Karpas-422 (cell line): ENCODE data around the gene RHEB. TPM values are rescaled to one million over a fixed set of nuclear protein-coding genes. Genes with fewer than 3 reads are reported as not detected.

Experiments used
- DNase-seq: peaks from one replicate; pipeline ENCODE4 v3.0.0-alpha.2; 2015
- H2AFZ ChIP-seq: fragments of 200-600 bp; sonication (generic); 2 replicates; pipeline ENCODE4 v1.6.1; 2014; ENCODE audit warnings: antibody characterized with exemption, low read length, mixed read lengths
- H3K27ac ChIP-seq: fragments of 200-600 bp; sonication (generic); 2 replicates; pipeline ENCODE4 v1.5.1; 2014; ENCODE audit warnings: mild to moderate bottlenecking, low read length, moderate library complexity
- H3K27me3 ChIP-seq: fragments of 200-600 bp; sonication (generic); 2 replicates; pipeline ENCODE4 v1.6.1; 2014; ENCODE audit warnings: low read length, mixed read lengths
- H3K36me3 ChIP-seq: fragments of 200-600 bp; sonication (generic); 2 replicates; pipeline ENCODE4 v1.6.1; 2014; ENCODE audit warnings: low read length, mixed read lengths; ENCODE audit not compliant: insufficient read depth
- H3K4me1 ChIP-seq: fragments of 200-600 bp; sonication (generic); 2 replicates; pipeline ENCODE4 v1.6.1; 2014; ENCODE audit warnings: mild to moderate bottlenecking, low read length, mixed read lengths
- H3K4me2 ChIP-seq: fragments of 200-600 bp; sonication (generic); 2 replicates; pipeline ENCODE4 v1.6.1; 2014; ENCODE audit warnings: low read length, low read depth, mild to moderate bottlenecking; ENCODE audit not compliant: poor library complexity, severe bottlenecking
- H3K4me3 ChIP-seq: fragments of 200-600 bp; sonication (generic); 2 replicates; pipeline ENCODE4 v1.5.1; 2014; ENCODE audit warnings: mild to moderate bottlenecking, antibody characterized with exemption, low read length, mixed read lengths
- H3K79me2 ChIP-seq: fragments of 200-600 bp; sonication (generic); 2 replicates; pipeline ENCODE4 v1.6.1; 2014; ENCODE audit warnings: mild to moderate bottlenecking, low read length, mixed read lengths
- H3K9ac ChIP-seq: fragments of 200-600 bp; sonication (generic); 2 replicates; pipeline ENCODE4 v1.6.0; 2014; ENCODE audit warnings: low read length
- H3K9me2 ChIP-seq: fragments of 200-600 bp; sonication (generic), shearing (Covaris generic); replicated peaks from 2 replicates; pipeline ENCODE4 v1.6.0; 2014; ENCODE audit warnings: mild to moderate bottlenecking, low read length, moderate library complexity; ENCODE audit not compliant: insufficient read depth
- H3K9me3 ChIP-seq: fragments of 300-700, 200-600 bp; sonication (generic); 2 replicates; pipeline ENCODE4 v1.6.1; 2014; ENCODE audit warnings: low read length, mixed read lengths
- H4K20me1 ChIP-seq: fragments of 200-600 bp; sonication (generic); 2 replicates; pipeline ENCODE4 v1.6.1; 2014; ENCODE audit warnings: mild to moderate bottlenecking, antibody characterized with exemption, low read length, low read depth; ENCODE audit not compliant: insufficient read depth
- total RNA-seq: library from RNA; depleted of rRNA; stranded (reverse); fragments of >200 nt; shearing (Covaris generic); gene quantifications from 2 replicates; pipeline ENCODE4 v1.2.3, GENCODE V29; 2014; ENCODE audit warnings: low replicate concordance

Gene RHEB
- total RNA-seq, 1 experiment from 2014 or later = 47.5 TPM

DNA sequence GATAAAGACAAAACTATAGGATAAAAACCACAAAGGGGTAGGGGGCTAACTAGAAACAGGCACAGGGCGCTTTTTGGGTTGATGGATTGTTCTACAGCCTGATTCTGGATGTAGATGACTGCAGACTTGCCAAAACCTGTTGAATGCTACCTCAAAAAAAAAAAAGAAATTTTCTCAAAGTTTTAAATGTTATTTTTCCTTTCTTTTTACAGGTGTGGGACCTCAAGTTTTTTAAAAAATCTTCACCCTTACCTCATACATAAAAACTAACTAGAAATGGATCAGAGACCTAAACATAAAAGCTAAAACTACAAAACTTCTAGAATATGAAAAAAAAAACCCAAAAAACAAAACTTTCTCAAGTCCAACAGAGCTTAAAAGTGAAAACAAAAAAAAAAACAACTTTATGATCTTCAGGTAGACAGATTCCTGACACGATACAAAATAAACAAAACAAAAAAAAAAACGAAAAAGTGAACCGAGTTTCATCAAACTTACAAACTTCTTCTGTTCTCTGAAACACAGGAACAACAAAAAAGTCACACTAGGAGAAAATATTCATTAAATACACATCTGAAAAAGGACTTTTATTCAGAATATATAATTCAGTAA, 14.9 kb downstream of the RHEB start:
- Histone ChIP-seq H3K4me3 (no peak overlapping the region), H3K9me3 (no peaks in the 10 kb centered on the region), H3K4me1 (no peaks in the 10 kb centered on the region), H3K9ac (no peak overlapping the region), H3K9me2 (no peaks in the 10 kb centered on the region), H2AFZ (no peak overlapping the region), H3K79me2 (peaks cover 100% of the 10 kb centered on the region), H3K27ac (no peak overlapping the region), H3K4me2 (no peak overlapping the region), H3K36me3 (peaks cover 3% of the 10 kb centered on the region; the same call in 1 of the 2 replicates), H3K27me3 (no peaks in the 10 kb centered on the region), H4K20me1 (peaks cover 37% of the 10 kb centered on the region)
- no peak for DNase-seq

DNA sequence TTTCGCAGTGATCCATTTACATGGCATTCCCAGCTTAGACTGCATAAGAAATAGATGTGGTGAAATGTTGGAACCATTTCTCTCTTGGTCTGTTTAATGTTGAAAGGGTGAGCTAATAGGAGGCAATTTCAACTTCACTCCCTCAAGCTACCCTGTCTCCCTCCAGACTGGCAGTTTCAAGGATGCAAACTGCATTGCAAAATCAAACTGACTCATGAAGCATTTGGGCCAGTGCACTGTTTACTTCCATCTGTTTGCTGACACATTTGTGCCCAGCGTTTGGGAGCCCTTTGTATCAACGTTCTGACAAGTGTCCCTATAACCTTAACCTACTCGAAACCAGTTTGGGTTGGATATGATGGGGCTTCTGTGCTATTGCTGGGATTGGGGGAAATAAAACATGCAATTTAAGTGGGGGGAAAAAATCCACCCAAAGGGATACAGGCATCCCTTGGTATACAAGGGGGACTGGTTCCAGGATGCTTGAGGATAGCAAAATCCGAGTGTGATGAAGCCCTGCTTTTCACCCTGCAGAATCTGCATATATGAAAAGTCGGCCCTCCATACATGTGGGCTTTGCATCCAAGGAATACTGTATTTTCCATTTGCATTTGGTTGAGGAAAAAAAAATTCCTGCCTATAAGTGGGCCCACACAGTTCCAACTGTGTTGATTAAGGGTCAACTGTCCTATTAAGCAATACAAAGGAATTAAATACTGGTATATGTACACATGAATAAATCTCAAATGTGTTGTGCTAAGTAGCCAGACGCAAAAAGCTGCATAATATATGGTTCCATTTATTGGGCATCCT, 15.6 kb downstream of the RHEB start:
- no peak overlapping the region for H2AFZ ChIP-seq
- H3K4me1 ChIP-seq = no peaks in the 10 kb centered on the region
- H3K9ac ChIP-seq = no peak overlapping the region
- no peak overlapping the region for H3K27ac ChIP-seq
- peaks cover 36% of the 10 kb centered on the region for H4K20me1 ChIP-seq
- DNase-seq = no peak
- H3K4me2 ChIP-seq = no peak overlapping the region
- H3K9me3 ChIP-seq = no peaks in the 10 kb centered on the region
- peaks cover 100% of the 10 kb centered on the region for H3K79me2 ChIP-seq
- no peak overlapping the region for H3K4me3 ChIP-seq
- H3K36me3 ChIP-seq = peaks cover 3% of the 10 kb centered on the region; the same call in 1 of the 2 replicates
- H3K9me2 ChIP-seq = no peaks in the 10 kb centered on the region
- no peaks in the 10 kb centered on the region for H3K27me3 ChIP-seq

DNA sequence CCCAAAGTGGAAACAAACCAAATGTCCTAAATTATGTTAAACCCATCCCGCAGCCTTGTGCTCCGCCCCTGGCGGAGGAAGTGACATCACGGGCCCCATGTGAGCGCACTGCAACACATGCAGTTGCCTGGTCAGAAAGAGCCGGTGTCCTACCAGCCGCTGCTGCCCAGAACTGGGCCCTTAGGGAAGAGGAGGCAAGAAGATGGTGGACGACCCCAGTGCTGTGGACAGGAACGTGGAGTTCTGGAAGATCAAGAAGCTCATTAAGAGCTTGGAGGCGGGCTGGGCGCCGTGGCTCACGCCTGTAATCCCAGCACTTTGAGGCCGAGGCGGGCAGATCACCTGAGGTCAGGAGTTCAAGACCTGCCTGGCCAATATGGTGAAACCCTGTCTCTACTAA, 18.0 kb downstream of the RHEB start:
- H4K20me1 ChIP-seq = peaks cover 46% of the 10 kb centered on the region
- H3K27me3 ChIP-seq = no peaks in the 10 kb centered on the region
- H3K36me3 ChIP-seq = no peaks in the 10 kb centered on the region
- DNase-seq = no peak
- H3K27ac ChIP-seq = no peak overlapping the region
- no peaks in the 10 kb centered on the region for H3K4me1 ChIP-seq
- no peak overlapping the region for H3K4me2 ChIP-seq
- H2AFZ ChIP-seq = no peak overlapping the region
- no peaks in the 10 kb centered on the region for H3K9me3 ChIP-seq
- H3K9ac ChIP-seq = no peak overlapping the region
- H3K79me2 ChIP-seq = peaks cover 100% of the 10 kb centered on the region
- no peak overlapping the region for H3K4me3 ChIP-seq
- no peaks in the 10 kb centered on the region for H3K9me2 ChIP-seq

DNA sequence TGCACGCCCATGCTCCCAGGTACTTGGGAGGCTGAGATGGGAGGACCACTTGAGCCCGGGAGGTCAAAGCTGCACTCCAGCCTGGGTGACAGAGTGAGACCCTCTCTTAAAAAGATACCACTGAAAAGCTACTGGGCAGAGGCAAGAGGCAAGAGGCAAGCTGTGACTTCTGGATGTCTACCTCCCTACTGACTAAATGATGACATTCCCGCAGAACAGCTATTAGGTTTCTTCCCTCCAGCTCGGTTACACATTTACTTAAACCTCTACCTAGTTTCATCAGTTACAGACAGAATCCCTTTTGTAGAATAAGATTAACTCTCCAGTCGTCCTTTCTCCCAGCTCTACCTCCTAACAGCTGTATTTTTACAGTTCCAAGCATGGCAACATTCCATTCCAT, 21.2 kb downstream of the RHEB start:
- no peak overlapping the region for H3K4me2 ChIP-seq
- H3K4me3 ChIP-seq = no peak overlapping the region
- no peak overlapping the region for H3K9ac ChIP-seq
- H3K79me2 ChIP-seq = peaks cover 100% of the 10 kb centered on the region
- no peaks in the 10 kb centered on the region for H3K27me3 ChIP-seq
- no peak overlapping the region for H2AFZ ChIP-seq
- DNase-seq = no peak
- H4K20me1 ChIP-seq = peaks cover 56% of the 10 kb centered on the region
- H3K9me3 ChIP-seq = no peaks in the 10 kb centered on the region
- H3K9me2 ChIP-seq = no peaks in the 10 kb centered on the region
- H3K27ac ChIP-seq = no peak overlapping the region
- no peaks in the 10 kb centered on the region for H3K4me1 ChIP-seq
- H3K36me3 ChIP-seq = no peaks in the 10 kb centered on the region

DNA sequence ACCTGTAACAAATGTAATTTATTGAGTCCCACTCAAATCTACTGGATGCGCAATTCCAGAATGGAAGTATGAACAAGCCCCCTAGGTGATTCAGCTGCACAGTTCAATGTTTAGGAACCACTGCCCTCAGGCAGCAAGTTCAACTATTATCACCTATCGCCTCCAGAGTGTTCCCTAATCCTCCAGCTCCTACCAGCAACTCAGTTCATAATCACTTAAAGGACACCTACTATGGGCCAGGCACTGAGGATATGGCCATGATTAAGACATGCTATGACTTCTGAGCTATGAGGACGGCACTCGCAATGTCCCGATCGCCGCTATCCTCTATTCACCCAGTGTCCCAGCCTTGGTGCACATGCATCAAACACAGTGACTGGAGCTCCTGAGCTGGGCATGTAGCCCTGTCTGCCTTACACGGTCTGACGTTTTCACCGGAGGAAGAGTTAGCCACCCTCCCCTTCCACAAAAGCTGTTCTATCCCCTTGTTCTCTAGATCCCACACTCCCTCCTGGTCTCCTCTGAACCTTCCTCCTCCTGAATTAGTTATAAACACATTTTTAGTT, 22.3 kb downstream of the RHEB start:
- H3K79me2 ChIP-seq = peaks cover 100% of the 10 kb centered on the region
- H3K27ac ChIP-seq = no peak overlapping the region
- H3K4me2 ChIP-seq = no peak overlapping the region
- no peaks in the 10 kb centered on the region for H3K9me3 ChIP-seq
- no peaks in the 10 kb centered on the region for H3K36me3 ChIP-seq
- no peak overlapping the region for H3K9ac ChIP-seq
- H4K20me1 ChIP-seq = peaks cover 52% of the 10 kb centered on the region
- H3K27me3 ChIP-seq = no peaks in the 10 kb centered on the region
- no peak overlapping the region for H2AFZ ChIP-seq
- H3K4me3 ChIP-seq = no peak overlapping the region
- no peaks in the 10 kb centered on the region for H3K9me2 ChIP-seq
- no peak for DNase-seq
- H3K4me1 ChIP-seq = no peaks in the 10 kb centered on the region

DNA sequence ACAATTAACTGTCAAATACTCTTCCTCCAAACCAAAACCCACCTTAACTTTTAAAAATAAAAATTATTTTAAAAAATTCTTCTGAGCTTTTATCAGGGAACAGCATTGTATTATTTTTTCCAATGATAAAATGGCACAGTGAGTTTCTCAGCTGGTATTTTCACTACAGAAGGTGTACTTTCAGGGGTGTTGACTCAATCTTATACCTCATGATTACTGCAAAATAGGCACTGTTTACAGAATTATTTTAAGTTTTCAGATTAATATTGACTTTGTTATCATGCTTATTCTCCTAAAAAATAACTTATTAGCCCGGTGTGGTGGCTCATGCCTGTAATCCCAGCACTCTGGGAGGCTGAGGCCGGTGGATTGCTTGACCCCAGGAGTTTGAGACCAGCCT, 24.3 kb downstream of the RHEB start:
- Histone ChIP-seq H3K9ac (no peak overlapping the region), H3K79me2 (peaks cover 100% of the 10 kb centered on the region), H3K36me3 (peaks cover 3% of the 10 kb centered on the region; the same call in 1 of the 2 replicates), H3K9me3 (no peaks in the 10 kb centered on the region), H3K9me2 (no peaks in the 10 kb centered on the region), H3K4me2 (no peak overlapping the region), H3K4me1 (no peaks in the 10 kb centered on the region), H2AFZ (no peak overlapping the region), H4K20me1 (peaks cover 50% of the 10 kb centered on the region), H3K27ac (no peak overlapping the region), H3K27me3 (no peaks in the 10 kb centered on the region), H3K4me3 (no peak overlapping the region)
- DNase-seq = no peak

DNA sequence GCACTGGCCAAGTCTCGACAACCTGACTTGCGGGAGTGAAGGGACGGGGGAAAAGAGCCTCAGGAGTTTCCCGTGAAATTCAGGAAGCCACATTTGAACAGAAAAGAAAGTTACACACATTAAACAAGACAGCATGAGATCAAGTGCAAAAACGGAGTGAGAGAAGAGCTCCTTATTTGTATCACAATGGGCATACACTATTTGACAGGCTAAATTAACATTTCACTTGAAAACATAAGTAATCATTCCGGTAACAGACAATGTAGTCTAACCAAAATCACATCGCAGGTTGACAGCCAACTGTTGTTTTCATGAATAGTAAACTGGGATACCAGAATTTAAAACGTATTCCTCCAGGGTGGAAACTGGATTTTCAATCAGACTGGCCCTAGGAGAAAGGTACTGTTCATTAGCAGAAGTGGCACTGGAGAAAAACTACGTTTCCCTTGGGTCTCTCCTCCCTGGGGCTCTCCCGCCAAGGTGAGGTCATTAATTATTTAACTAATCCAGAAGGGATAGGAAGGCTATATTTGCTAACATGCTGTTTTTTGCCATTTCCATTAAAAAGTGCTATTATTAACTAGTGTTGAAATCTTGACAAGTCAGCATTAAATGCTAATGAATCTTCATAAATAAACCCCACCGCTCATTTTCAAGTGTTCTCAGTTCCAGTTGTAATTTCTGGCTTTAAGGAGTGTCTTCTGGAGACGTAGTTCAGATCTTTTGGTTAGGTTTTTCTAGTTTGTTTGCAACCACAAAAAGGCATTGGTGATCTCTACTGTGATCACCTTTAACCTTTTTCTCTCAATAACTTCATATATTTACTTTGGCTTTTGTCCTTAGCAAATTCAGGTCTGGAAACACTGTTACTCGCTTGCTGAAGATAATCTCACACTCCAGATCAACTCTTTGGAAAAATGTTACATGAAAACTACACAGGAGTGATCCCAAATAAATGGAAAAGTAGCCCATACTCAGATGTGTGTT, 25.1 kb downstream of the RHEB start:
- Histone ChIP-seq H3K79me2 (peaks cover 99% of the 10 kb centered on the region), H3K9me3 (no peaks in the 10 kb centered on the region), H3K36me3 (peaks cover 8% of the 10 kb centered on the region; the same call in 1 of the 2 replicates), H2AFZ (no peak overlapping the region), H3K27ac (no peak overlapping the region), H3K9ac (no peak overlapping the region), H3K27me3 (no peaks in the 10 kb centered on the region), H3K4me2 (no peak overlapping the region), H3K9me2 (no peaks in the 10 kb centered on the region), H3K4me1 (no peaks in the 10 kb centered on the region), H3K4me3 (no peak overlapping the region), H4K20me1 (peaks cover 45% of the 10 kb centered on the region)
- no peak for DNase-seq
